T-helper 17 cell (primary cell): ENCODE data around the gene RBPJ. TPM values are rescaled to one million over a fixed set of nuclear protein-coding genes. Genes with fewer than 3 reads are reported as not detected.

Source experiments
- ATAC-seq: fragments of 150-1000 bp; cut with Tn5 transposase; 2 replicates; pipeline ENCODE4 v1.10.0; 2021; ENCODE audit warnings: mild to moderate bottlenecking, moderate library complexity
- DNase-seq, 3 donors: peaks; one replicate each; pipeline versions ENCODE4 v3.0.0 to v3.0.0-alpha.2; 2020 to 2021
- H3K9me3 ChIP-seq: one replicate; pipeline ENCODE4 v1.7.0; 2013; ENCODE audit warnings: low read length, mild to moderate bottlenecking; ENCODE audit not compliant: control insufficient read depth, poor library complexity, severe bottlenecking
- H3K27ac Mint-ChIP-seq: one replicate; pipeline ENCODE4 v1.8.0; 2022; ENCODE audit warnings: mild to moderate bottlenecking, moderate library complexity, mixed read lengths
- H3K27me3 Mint-ChIP-seq: one replicate; pipeline ENCODE4 v1.8.0; 2022; ENCODE audit warnings: mixed read lengths
- H3K36me3 Mint-ChIP-seq: one replicate; pipeline ENCODE4 v1.8.0; 2022; ENCODE audit warnings: low read depth, mixed read lengths
- H3K4me1 Mint-ChIP-seq: one replicate; pipeline ENCODE4 v1.8.0; 2022; ENCODE audit warnings: mild to moderate bottlenecking, mixed read lengths
- H3K4me3 Mint-ChIP-seq: one replicate; pipeline ENCODE4 v1.8.0; 2022; ENCODE audit warnings: mild to moderate bottlenecking, moderate library complexity, mixed read lengths
- total RNA-seq, 4 donors: library from RNA in 2 of 4; stranded (reverse) in 2 of 4; gene quantifications; one replicate each; pipeline ENCODE4 v1.2.3 and lab custom pipeline; 2022 to 2026

Gene RBPJ
- total RNA-seq, 2 donors from 2014 or later = 77.9 to 88.3 TPM

DNA sequence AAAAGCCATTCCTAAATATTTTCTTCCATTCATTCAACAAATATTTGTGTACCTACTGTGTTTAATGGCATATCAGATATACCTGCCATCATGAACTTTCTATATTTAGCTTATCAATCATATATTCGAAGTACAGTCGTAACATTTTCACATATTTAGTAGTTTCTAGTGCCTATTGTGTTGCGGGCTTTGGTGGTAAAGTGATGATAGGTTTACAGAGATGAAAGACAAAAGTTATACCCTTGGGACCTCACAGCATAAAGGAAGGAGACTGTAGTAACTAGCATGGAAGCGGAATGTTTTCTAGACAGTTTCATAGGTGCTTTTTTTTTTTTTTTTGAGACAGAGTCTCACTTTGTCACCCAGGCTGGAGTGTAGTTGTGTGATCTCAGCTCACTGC lies 39.5 kb downstream of the RBPJ start:
- Mint-ChIP-seq H3K27ac (peak overlapping the region; percentile 85), H3K27me3 (no peaks in the 10 kb centered on the region), H3K36me3 (no peaks in the 10 kb centered on the region), H3K4me3 (no peak overlapping the region), H3K4me1 (peaks cover 22% of the 10 kb centered on the region)
- no peak for ATAC-seq
- no peaks in the 10 kb centered on the region for H3K9me3 ChIP-seq
- DNase-seq = no peak

DNA sequence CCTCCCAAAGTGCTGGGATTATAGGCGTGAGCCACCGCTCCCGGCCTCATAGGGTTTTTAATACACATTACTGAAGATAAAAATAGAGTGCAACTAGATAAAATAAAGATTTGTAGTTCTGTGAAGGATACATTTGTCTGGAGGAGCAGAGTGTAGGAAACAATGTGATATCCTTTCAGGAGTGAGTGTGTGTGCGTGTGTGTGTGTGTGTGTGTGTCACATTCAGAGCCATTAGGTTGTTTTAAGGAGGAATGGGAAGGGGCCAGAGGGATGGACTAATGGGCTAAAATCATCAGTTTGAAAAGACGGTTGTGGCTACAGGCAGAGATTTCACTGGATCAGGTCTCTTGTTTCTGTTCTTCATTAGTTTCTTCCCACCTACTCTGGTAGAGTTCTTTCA lies 40.0 kb downstream of the RBPJ start:
- no peak for DNase-seq
- Mint-ChIP-seq H3K36me3 (no peaks in the 10 kb centered on the region), H3K27me3 (no peaks in the 10 kb centered on the region), H3K4me3 (peak overlapping the region; percentile 73), H3K4me1 (peaks cover 24% of the 10 kb centered on the region), H3K27ac (peak overlapping the region; percentile 85)
- no peaks in the 10 kb centered on the region for H3K9me3 ChIP-seq
- ATAC-seq = no peak

DNA sequence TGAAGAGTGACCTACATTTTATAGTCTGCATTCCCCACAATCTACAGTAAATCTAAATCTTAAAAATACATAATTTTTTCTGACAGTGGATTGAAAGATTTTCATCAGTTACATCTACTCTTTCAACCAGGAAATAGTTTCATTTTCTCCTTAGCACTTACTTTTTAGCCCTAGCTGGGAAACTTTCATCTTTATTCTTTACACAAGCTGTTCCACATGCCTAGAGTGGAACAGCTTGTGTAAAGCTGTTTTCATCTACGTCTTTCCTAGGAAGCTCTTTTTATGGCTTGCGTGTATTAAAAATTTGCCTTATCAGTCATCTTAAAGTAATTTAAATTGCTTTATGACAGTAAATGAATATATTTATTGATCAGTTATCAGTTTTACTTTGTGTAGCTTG lies 40.5 kb downstream of the RBPJ start:
- H3K27ac Mint-ChIP-seq = peak overlapping the region; percentile 85
- peaks cover 24% of the 10 kb centered on the region for H3K4me1 Mint-ChIP-seq
- DNase-seq = no peak
- no peak overlapping the region for H3K4me3 Mint-ChIP-seq
- ATAC-seq = peak; percentile 29
- H3K36me3 Mint-ChIP-seq = no peaks in the 10 kb centered on the region
- H3K9me3 ChIP-seq = no peaks in the 10 kb centered on the region
- no peaks in the 10 kb centered on the region for H3K27me3 Mint-ChIP-seq

DNA sequence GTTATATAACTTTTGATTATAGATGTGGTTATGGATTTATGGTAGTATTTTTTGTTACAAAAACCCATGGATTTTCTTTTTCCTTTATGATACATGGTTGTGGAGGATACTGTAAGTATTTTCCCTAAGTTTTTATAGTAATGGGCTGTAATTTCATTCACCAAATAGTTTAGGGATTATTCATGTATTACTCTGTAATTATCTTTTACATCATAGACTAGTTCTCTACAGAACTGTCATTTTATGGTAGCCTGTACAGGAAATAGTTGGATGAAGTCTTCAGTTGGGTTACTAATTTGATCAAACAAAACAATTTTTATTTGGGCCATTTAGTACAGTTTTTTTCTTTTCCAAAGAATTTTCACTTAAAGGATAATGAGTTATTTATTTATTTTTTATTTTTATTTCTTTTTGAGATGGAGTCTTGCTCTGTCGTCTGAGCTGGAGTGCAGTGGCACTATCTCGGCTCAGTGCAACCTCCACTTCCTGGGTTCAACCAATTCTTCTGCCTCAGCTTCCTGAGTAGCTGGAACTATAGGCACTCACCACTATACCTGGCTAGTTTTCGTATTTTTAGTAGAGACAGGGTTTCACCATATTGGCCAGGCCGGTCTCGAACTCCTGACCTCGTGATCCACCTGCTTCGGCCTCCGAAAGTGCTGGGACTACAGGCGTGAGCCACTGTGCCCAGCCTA lies 42.1 kb downstream of the RBPJ start:
- no peak overlapping the region for H3K4me3 Mint-ChIP-seq

DNA sequence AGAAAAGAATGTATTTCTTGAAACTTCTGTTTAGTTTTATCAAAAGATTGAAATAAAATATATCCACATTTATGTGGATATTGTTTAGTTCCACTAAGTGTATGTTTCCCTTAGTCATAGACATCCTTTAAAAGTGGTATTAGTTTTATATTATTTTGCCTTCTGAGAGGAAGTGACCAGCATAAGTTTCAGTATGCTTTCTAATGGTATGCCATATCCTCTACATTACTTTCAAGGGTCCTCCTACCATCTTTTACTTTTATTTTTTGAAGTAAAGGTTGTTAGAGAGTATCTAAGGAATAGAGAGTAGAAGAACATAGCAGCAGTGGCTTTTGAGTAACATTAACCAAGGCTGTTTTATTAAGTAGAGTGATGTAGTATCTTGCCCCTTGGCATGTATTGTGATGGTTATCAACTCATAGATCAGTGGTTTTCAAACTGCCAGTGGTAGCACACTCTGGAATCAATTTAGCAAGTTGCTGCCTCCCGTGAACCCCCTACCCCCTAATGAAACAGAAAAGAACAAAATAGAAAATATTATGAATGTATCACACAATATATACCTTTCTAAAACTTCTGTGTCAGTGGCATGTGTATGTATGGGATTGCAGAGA lies 44.8 kb downstream of the RBPJ start:
- peaks cover 7% of the 10 kb centered on the region for H3K36me3 Mint-ChIP-seq
- no peak overlapping the region for H3K27ac Mint-ChIP-seq
- no peak for ATAC-seq
- H3K9me3 ChIP-seq = no peaks in the 10 kb centered on the region
- no peaks in the 10 kb centered on the region for H3K27me3 Mint-ChIP-seq
- DNase-seq = no peak
- H3K4me1 Mint-ChIP-seq = peaks cover 31% of the 10 kb centered on the region
- H3K4me3 Mint-ChIP-seq = no peak overlapping the region

More for the DNA sequence above, 42.1 kb downstream of the RBPJ start:
- no peak overlapping the region for H3K27ac Mint-ChIP-seq
- H3K36me3 Mint-ChIP-seq = no peaks in the 10 kb centered on the region
- no peaks in the 10 kb centered on the region for H3K9me3 ChIP-seq
- ATAC-seq = no peak
- DNase-seq = no peak
- H3K4me1 Mint-ChIP-seq = peaks cover 25% of the 10 kb centered on the region
- H3K27me3 Mint-ChIP-seq = no peaks in the 10 kb centered on the region

GRCh38 chr4:26367811-26368210 lies 47.0 kb downstream of the RBPJ start:
- no peaks in the 10 kb centered on the region for H3K27me3 Mint-ChIP-seq
- peak overlapping the region; percentile 53 for H3K27ac Mint-ChIP-seq
- H3K36me3 Mint-ChIP-seq = peaks cover 7% of the 10 kb centered on the region
- DNase-seq = no peak
- peaks cover 29% of the 10 kb centered on the region for H3K4me1 Mint-ChIP-seq
- ATAC-seq = no peak
- no peaks in the 10 kb centered on the region for H3K9me3 ChIP-seq
- no peak overlapping the region for H3K4me3 Mint-ChIP-seq

DNA sequence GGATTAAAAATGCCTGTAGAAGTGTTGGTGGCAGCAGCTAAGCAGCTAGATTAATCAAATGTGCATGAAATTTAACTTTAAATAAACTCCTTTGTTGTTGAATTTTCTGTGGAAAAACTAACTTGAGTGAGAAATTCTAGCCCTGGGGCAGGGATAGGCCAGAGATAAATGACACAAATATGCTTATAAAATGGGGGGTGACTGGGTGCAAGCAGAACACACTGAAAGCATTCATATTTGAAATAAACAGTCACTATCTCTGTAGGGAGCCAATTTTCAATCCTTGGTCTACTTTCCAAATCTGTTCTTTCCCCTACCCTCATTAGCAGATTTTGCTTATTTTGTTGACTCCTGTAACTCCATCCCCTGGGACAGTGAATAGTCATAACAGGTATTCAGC lies 47.9 kb downstream of the RBPJ start:
- H3K9me3 ChIP-seq = no peaks in the 10 kb centered on the region
- Mint-ChIP-seq H3K27me3 (no peaks in the 10 kb centered on the region), H3K4me3 (no peak overlapping the region), H3K36me3 (peaks cover 7% of the 10 kb centered on the region), H3K27ac (peak overlapping the region; percentile 53), H3K4me1 (peaks cover 33% of the 10 kb centered on the region)
- no peak for ATAC-seq
- no peak for DNase-seq

DNA sequence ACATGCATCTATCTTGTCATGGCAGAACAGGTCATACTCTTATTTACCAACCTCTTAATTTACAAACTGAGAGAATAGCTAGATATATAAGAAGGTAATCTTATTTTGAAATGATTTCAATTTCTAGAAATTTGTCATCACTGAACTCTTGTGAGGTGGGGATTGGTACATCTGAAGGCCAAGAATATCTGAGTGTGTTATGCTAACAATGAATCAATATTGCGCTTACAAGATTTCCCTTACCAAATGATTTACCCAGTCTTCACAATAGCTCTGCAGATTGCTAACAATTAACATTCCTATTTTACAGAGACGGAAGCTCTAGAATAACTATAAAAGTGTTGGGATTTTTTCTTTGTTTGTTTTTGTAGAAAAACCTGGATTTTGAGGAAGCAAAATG lies 48.3 kb downstream of the RBPJ start:
- no peak for DNase-seq
- Mint-ChIP-seq H3K36me3 (peaks cover 7% of the 10 kb centered on the region), H3K27me3 (no peaks in the 10 kb centered on the region), H3K27ac (no peak overlapping the region), H3K4me1 (peaks cover 33% of the 10 kb centered on the region), H3K4me3 (no peak overlapping the region)
- no peak for ATAC-seq
- no peaks in the 10 kb centered on the region for H3K9me3 ChIP-seq

GRCh38 chr4:26369581-26369980 lies 48.8 kb downstream of the RBPJ start:
- H3K4me3 Mint-ChIP-seq = no peak overlapping the region
- no peak overlapping the region for H3K27ac Mint-ChIP-seq
- H3K4me1 Mint-ChIP-seq = peaks cover 31% of the 10 kb centered on the region
- ATAC-seq = no peak
- H3K9me3 ChIP-seq = no peaks in the 10 kb centered on the region
- H3K36me3 Mint-ChIP-seq = peaks cover 7% of the 10 kb centered on the region
- no peak for DNase-seq
- H3K27me3 Mint-ChIP-seq = no peaks in the 10 kb centered on the region

- DNase-seq (no peak), ATAC-seq (no peak)
- no peaks in the 10 kb centered on the region for H3K27me3 Mint-ChIP-seq
- no peak overlapping the region for H3K4me3 Mint-ChIP-seq
- peaks cover 37% of the 10 kb centered on the region for H3K4me1 Mint-ChIP-seq
- peaks cover 10% of the 10 kb centered on the region for H3K36me3 Mint-ChIP-seq
- H3K27ac Mint-ChIP-seq = no peak overlapping the region
- no peaks in the 10 kb centered on the region for H3K9me3 ChIP-seq
Measured at GRCh38 chr4:26372076-26372475, 51.3 kb downstream of the RBPJ start.

GRCh38 chr4:26372525-26373172 lies 51.8 kb downstream of the RBPJ start:
- peak; percentile 92 for ATAC-seq
- H3K9me3 ChIP-seq = no peaks in the 10 kb centered on the region
- H3K27me3 Mint-ChIP-seq = no peaks in the 10 kb centered on the region
- peaks cover 38% of the 10 kb centered on the region for H3K4me1 Mint-ChIP-seq
- peaks cover 10% of the 10 kb centered on the region for H3K36me3 Mint-ChIP-seq
- H3K27ac Mint-ChIP-seq = no peak overlapping the region
- DNase-seq = peak in 2 of 3 donors; percentile 20 to 31
- H3K4me3 Mint-ChIP-seq = peak overlapping the region; percentile 67

DNA sequence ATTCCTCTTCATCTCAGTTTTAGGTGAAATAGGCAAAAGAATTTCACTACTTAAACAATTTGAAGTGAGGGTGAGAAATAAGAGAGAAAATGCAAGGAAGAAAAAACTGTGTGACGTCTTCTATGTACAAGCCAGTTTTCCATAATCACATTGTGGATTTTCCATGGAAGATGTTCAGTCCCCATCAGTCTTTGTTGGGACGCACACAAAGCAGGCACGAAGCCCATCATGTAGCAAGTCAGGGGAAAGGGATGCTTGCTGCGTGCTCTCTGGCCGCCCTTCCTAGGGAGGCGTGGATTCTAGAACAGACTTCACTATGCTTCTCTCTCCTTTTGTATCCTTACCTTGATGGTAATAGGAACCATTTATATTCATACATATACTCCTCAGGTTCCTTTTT lies 54.7 kb downstream of the RBPJ start:
- peaks cover 7% of the 10 kb centered on the region for H3K36me3 Mint-ChIP-seq
- no peaks in the 10 kb centered on the region for H3K9me3 ChIP-seq
- H3K4me1 Mint-ChIP-seq = peaks cover 42% of the 10 kb centered on the region
- DNase-seq = no peak
- ATAC-seq = no peak
- no peak overlapping the region for H3K4me3 Mint-ChIP-seq
- H3K27ac Mint-ChIP-seq = no peak overlapping the region
- H3K27me3 Mint-ChIP-seq = no peaks in the 10 kb centered on the region

DNA sequence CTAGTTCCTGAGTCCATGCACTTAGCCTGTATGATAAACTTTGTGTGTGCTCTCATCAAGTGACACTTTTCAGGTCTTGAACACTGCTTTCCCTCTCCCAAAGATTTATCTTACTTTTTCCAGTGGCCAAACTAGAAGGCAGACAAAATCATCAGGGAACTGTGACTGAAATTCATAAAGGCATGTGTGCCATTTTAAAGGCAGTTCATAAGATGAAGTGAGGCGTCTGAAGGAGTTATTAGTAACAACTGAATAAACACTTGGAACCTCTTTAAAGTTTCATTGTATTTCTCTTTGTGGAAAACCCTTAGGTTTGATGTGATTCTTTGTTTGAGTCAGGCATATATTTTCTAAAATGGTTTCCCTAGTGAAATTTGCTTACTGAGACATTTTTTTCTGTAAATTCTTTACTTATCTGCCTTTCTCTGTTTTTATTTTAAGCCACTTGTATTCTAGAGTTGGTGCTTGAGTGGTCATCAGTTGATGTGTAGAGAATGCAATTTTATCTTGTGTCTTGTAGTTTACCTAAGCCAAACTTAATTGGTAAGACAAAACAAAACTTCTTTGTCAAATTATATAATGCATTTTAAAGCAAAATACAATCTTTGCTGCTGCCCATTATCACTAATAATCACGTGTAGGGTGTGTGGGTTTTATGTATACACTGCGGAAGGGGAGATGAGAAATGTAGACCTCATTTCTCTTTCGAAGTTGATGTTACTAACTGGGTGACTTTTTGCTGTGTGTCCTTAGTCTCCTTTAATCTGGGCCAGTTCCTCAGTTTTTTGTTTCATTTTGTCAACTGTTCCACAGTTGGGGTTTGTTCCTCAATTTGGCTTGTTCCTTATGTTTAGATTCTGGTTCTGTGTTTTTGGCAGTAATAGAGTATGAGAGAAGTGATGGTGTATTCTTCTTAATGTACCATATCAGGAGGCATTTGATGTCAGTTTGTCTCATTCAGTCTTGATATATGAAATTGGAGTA lies 56.8 kb downstream of the RBPJ start:
- DNase-seq (no peak), ATAC-seq (no peak)
- Mint-ChIP-seq H3K27me3 (no peaks in the 10 kb centered on the region), H3K27ac (no peak overlapping the region), H3K4me3 (peak overlapping the region; percentile 68), H3K4me1 (peaks cover 32% of the 10 kb centered on the region), H3K36me3 (peaks cover 7% of the 10 kb centered on the region)
- no peaks in the 10 kb centered on the region for H3K9me3 ChIP-seq
